GM10248 (cell line): ENCODE data around the gene UBE2D2.

ENCODE experiments used
- CTCF ChIA-PET: fragments of 300-600 bp; sonication (Branson Sonifier 250); formaldehyde crosslinking; extraction: SDS; loops from one replicate; lab custom pipeline; 2021; ENCODE audit warnings: antibody characterized with exemption; lab: Yijun Ruan, JAX
- POLR2A ChIA-PET: fragments of 350-650 bp; sonication (Branson Sonifier 250); formaldehyde crosslinking; extraction: SDS; loops from one replicate; lab custom pipeline; 2020; ENCODE audit warnings: antibody characterized with exemption; lab: Yijun Ruan, JAX
- DNase-seq: peaks from one replicate; pipeline ENCODE4 v3.0.0; 2012; ENCODE audit errors: extremely low spot score
- CTCF ChIP-seq: IDR thresholded peaks from 2 replicates; pipeline ENCODE4 v1.5.1; 2012; ENCODE audit warnings: mild to moderate bottlenecking, low read depth; ENCODE audit errors: extremely low read depth, missing control alignments, control extremely low read depth

UBE2D2 gene

DNA sequence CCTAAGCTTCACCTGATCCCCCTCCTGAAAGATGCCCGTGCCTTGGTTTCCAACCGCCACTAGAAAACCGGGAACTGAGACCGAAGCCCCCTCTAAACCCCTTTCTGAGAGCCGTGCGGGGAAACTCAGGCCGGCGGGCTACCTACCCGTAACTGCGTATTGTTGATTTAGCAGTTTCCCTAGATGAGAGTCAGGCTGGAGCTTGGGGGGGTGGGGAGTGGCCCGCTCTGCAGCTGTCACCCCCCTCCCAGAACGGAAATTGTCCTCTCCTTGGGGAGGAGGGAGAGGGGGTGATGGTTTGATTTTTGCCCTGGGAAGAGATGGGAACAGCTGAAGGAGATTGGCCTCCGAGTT is 89.5 kb downstream of the UBE2D2 start:
- TF ChIP-seq CTCF, result no peak
- POLR2A ChIA-PET, result interaction anchor here (0.6 to 3.7 kb wide), 2 partner anchors 13 to 49 kb away, joined by 4 to 31 read pairs; no protein-coding TSS in a partner anchor
- CTCF ChIA-PET, result interaction anchor here (1.0 to 15.5 kb wide), 9 partner anchors 9 to 75 kb away, joined by 3 to 229 read pairs (median 5); no protein-coding TSS in a partner anchor

GRCh38 chr5:139651043-139651834 is 90.1 kb downstream of the UBE2D2 start:
- TF ChIP-seq CTCF, result no peak
- ChIA-PET POLR2A (interaction anchor here (0.6 to 3.7 kb wide), 7 partner anchors 10 to 124 kb away, joined by 3 to 31 read pairs (median 6); no protein-coding TSS in a partner anchor), CTCF (interaction anchor here (1.0 to 15.5 kb wide), 11 partner anchors 8 to 114 kb away, joined by 3 to 229 read pairs (median 5); no protein-coding TSS in a partner anchor)
- no peak for DNase-seq

More for the DNA sequence above, 89.5 kb downstream of the UBE2D2 start:
- DNase-seq, result no peak

DNA sequence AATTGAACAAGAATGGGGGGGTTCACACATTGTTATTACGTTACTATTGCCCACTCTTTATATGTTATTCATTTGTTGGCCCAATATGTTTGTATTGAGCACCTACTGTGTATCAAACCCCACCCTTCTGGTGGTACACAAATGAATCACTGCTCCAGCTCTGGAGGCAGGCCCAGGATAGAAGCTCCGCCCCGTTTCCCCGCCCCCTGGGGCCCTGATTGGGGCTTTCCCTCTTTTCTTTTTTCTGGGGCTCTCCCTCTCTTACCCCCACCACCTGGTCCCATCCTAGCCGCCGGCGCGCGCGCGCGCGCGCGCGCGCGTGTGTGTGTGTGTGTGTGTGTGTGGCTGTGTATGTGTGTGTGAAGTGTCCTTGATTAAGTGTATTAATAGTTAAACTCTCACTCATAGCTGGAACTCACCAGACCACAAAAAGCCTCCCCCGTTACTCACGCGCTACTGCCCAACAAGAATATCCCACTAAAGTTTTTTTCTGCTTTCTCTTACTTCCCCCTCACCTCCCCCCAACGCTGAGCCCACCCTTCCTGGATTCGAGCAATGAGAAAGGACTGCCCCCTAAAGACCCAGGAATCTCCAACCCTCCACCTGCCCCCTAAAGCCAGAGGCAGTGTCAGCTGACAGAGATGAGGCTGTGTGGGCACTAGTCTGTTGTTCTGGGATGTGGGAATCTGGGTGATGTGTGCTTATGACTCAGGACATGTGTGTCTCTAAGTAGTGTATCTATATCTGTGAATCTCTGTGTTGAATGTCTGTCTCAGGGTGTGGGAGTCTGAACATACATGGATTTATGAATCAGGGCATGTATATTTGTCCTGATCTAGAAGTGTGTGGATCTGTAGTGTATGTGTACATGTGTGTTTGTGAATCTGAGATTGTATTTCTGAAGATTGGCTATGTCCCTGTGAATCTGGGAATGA is 91.0 kb downstream of the UBE2D2 start:
- CTCF ChIA-PET, result interaction anchor here (1.2 to 15.5 kb wide), 5 partner anchors 9 to 113 kb away, joined by 3 to 229 read pairs (median 15); no protein-coding TSS in a partner anchor
- DNase-seq, result peak; percentile 93

DNA sequence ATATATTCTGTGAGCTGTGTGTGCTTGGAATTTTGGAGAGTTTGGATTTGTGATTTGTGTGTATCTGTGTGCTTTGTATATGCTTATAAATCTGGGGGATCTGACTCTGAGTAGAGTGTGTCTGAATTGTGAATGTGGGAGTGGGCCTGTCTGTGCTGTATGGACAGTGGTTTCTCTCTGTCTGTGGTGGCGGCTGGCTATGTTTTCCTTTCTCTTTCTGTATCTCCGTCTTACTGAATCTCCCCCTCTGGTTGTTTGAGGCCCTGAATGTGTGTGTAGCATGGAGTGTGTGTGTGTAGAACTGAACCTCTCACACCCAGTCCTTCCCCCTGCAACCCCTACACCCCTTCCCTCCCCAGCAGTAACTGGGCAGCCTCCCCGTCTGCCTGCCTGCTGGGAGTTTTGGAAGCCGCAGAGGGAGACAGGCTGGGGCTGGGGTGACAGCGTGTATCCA is 91.7 kb downstream of the UBE2D2 start:
- no peak for TF ChIP-seq CTCF
- CTCF ChIA-PET, result interaction anchor here (1.4 to 15.5 kb wide), 4 partner anchors 16 to 112 kb away, joined by 3 to 229 read pairs (median 68); no protein-coding TSS in a partner anchor
- DNase-seq, result peak; percentile 63
- POLR2A ChIA-PET, result interaction anchor here (1.1 to 1.8 kb wide), 2 partner anchors 16 to 95 kb away, joined by 5 to 6 read pairs; no protein-coding TSS in a partner anchor

More for the DNA sequence above, 91.0 kb downstream of the UBE2D2 start:
- TF ChIP-seq CTCF, result no peak
- POLR2A ChIA-PET, result interaction anchor here (0.6 to 1.8 kb wide), 6 partner anchors 9 to 125 kb away, joined by 3 to 10 read pairs (median 6); no protein-coding TSS in a partner anchor

DNA sequence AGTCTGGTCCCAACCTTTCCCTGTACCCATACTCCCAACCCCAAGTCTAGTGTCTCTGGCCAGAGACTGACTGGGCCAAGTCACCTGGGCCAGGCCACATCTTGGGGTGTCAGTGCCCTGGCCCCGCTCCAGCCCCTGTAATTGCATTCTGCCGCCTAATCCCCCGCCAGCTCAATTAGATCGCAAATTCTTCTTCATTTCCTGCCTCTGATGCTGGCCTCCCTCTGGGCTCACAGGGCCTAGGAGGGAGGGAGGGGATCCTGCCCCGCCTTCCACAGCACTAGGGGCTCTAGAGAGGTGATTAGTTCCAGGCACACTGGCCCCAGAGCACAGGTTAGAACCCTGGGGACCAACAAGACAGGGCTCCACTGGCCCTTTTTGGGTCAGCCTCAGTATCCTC is 92.5 kb downstream of the UBE2D2 start:
- no peak for TF ChIP-seq CTCF
- POLR2A ChIA-PET, result interaction anchor here (1.1 to 2.1 kb wide), 3 partner anchors 11 to 17 kb away, joined by 4 to 7 read pairs (median 5); no protein-coding TSS in a partner anchor
- DNase-seq, result no peak
- CTCF ChIA-PET, result interaction anchor here (0.9 to 15.5 kb wide), 8 partner anchors 15 to 110 kb away, joined by 3 to 229 read pairs (median 4); no protein-coding TSS in a partner anchor

DNA sequence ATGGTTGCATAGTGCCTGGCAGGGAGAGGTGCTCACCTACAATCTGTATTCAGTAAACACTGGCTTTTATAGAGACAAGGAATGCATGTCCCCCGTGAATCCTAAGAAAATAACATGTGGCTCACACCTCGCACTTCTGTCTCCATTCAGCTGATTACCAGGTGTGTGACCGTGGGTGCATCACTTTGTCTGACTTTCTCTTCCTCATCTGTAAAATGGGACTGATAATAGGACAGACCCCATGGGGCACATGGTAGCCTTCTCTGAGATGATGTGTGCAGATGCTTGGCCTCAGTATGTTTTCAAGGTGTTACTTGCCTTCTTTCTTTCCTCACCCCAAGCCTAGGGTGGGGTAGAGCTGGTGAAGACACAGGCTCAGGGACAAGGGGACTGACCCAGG is 93.3 kb downstream of the UBE2D2 start:
- ChIA-PET POLR2A (interaction anchor here (0.6 to 2.1 kb wide), 4 partner anchors 10 to 1082 kb away, joined by 3 to 7 read pairs (median 6); no protein-coding TSS in a partner anchor), CTCF (interaction anchor here (1.0 to 15.5 kb wide), 11 partner anchors 9 to 109 kb away, joined by 3 to 229 read pairs (median 4); no protein-coding TSS in a partner anchor)
- DNase-seq, result no peak
- TF ChIP-seq CTCF, result no peak
